ENCODE results near the gene C2orf69. TPM values are rescaled to one million over a fixed set of nuclear protein-coding genes. Genes with fewer than 3 reads are reported as not detected.

The C2orf69 gene
- total RNA-seq, 4 donors from 2014 or later: 10.9 to 15.5 (median 11.7) TPM

DNA sequence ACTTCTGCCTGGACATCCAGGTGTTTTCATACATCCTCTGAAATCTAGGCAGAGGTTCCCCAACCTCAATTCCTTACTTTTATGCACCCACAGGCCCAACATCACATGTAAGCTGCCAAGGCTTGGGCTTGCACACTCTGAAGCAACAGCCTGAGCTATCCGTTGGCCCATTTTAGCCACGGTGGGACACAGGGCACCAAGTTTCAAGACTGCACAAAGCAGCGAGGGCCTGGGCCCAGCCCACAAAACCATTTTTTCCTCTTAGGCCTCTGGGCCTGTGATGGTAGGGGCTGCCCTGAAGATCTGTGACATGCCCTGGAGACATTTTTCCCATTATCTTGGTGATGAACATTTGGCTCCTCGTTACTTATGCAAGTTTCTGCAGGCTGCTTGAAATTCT lies 5.9 kb downstream of the C2orf69 start:
- Histone ChIP-seq H3K27me3 (no peaks in the 10 kb centered on the region), H3K9me3 (no peaks in the 10 kb centered on the region), H3K36me3 (peaks cover 24% of the 10 kb centered on the region), H3K4me3 (no peak overlapping the region), H3K27ac (no peak overlapping the region), H3K4me1 (peaks cover 17% of the 10 kb centered on the region)
- TF ChIP-seq, protein P1, sequence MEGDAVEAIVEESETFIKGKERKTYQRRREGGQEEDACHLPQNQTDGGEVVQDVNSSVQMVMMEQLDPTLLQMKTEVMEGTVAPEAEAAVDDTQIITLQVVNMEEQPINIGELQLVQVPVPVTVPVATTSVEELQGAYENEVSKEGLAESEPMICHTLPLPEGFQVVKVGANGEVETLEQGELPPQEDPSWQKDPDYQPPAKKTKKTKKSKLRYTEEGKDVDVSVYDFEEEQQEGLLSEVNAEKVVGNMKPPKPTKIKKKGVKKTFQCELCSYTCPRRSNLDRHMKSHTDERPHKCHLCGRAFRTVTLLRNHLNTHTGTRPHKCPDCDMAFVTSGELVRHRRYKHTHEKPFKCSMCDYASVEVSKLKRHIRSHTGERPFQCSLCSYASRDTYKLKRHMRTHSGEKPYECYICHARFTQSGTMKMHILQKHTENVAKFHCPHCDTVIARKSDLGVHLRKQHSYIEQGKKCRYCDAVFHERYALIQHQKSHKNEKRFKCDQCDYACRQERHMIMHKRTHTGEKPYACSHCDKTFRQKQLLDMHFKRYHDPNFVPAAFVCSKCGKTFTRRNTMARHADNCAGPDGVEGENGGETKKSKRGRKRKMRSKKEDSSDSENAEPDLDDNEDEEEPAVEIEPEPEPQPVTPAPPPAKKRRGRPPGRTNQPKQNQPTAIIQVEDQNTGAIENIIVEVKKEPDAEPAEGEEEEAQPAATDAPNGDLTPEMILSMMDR (IDR thresholded peaks at IDR 0.05): no peak
- TF ChIP-seq EP300 (IDR thresholded peaks at IDR 0.05) (no peak), POLR2AphosphoS5 (IDR thresholded peaks at IDR 0.05) (no peak), POLR2A (IDR thresholded peaks at IDR 0.05) (no peak)
- no peak for DNase-seq (ENCODE audit: low spot score in 2 of 2)
- 96% methylated on average over 4 of the region's 4 CpGs for WGBS

DNA sequence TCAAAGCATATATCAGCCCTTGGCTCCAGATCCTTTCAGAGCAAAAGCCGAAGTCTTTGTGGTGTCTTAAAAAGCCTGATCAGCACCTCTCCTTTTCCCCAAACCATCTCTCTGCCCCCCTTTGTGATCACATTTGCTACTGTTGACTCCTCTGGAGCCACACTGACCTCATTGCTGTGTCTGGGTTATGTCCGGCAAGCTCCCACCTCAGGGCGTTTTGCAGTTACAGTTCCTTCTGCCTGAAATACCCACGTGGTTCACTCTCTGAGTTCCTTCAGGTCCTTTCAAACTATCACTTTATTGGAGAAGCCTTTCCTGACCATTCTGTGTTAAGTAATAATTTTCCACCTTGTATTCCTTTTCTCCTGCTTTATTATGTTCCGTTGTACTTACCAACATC lies 11.8 kb downstream of the C2orf69 start:
- no peak for DNase-seq (ENCODE audit: low spot score in 2 of 2)
- no peaks in the 10 kb centered on the region for H3K27me3 ChIP-seq
- no peak overlapping the region for H3K4me3 ChIP-seq
- peaks cover 3% of the 10 kb centered on the region for H3K4me1 ChIP-seq
- H3K27ac ChIP-seq: no peak overlapping the region
- TF ChIP-seq, protein P1 (IDR thresholded peaks at IDR 0.05): no peak
- TF ChIP-seq POLR2AphosphoS5 (IDR thresholded peaks at IDR 0.05): no peak
- peaks cover 25% of the 10 kb centered on the region for H3K36me3 ChIP-seq
- H3K9me3 ChIP-seq: no peaks in the 10 kb centered on the region
- 72% methylated on average over 5 of the region's 5 CpGs for WGBS

DNA sequence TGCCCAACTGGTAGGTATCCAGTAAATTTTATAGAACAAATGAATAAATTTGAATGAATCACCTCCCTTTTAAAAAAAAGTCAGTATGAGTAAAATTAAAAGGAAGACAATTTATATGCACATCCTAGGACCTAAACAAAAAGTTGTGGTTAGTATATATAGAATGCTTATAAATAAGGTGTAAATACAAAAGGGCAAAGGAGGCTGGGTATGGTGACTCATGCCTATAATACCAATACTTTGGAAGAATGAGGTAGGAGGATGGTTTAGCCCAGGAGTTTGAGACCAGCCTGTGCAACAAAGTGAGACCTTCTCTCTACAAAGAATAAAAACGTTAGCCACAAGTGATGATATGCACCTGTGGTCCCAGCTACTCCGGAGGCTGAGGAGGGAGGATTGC lies 12.8 kb downstream of the C2orf69 start:
- Histone ChIP-seq H3K36me3 (peaks cover 16% of the 10 kb centered on the region), H3K4me3 (no peak overlapping the region), H3K9me3 (no peaks in the 10 kb centered on the region), H3K27me3 (no peaks in the 10 kb centered on the region), H3K27ac (no peak overlapping the region), H3K4me1 (peaks cover 3% of the 10 kb centered on the region)
- TF ChIP-seq EP300 (IDR thresholded peaks at IDR 0.05) (no peak), POLR2A (IDR thresholded peaks at IDR 0.05) (no peak), POLR2AphosphoS5 (IDR thresholded peaks at IDR 0.05) (no peak)
- TF ChIP-seq, protein P1 (IDR thresholded peaks at IDR 0.05): no peak
- DNase-seq (ENCODE audit: low spot score in 2 of 2): no peak
- 81% methylated on average over 2 of the region's 2 CpGs for WGBS

DNA sequence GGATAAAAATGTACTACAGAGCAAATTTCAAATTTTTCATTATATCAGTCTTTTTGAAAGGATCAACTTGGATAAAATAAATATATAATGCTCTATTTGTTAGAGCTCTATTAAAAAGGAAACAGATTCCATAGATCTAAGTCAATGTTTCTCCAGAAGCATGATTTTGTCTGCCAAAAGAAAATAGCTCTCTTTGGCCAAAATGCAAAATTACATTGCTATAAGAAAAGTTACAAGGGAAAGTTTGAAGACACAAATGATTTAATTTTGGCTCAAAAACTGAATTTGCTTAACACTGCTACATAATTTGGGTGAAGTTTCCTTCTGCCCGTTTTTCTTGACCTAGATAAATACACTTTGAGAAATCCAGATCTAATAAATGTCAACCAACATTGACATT lies 15.7 kb downstream of the C2orf69 start:
- 27% methylated on average over 1 of the region's 1 CpG for WGBS
- Histone ChIP-seq H3K27me3 (no peaks in the 10 kb centered on the region), H3K36me3 (peaks cover 33% of the 10 kb centered on the region), H3K4me3 (no peak overlapping the region), H3K27ac (no peak overlapping the region), H3K9me3 (no peaks in the 10 kb centered on the region), H3K4me1 (peaks cover 3% of the 10 kb centered on the region)
- no peak for TF ChIP-seq POLR2AphosphoS5 (IDR thresholded peaks at IDR 0.05)
- TF ChIP-seq, protein P1 (IDR thresholded peaks at IDR 0.05): no peak
- no peak for TF ChIP-seq POLR2A (IDR thresholded peaks at IDR 0.05)
- TF ChIP-seq EP300 (IDR thresholded peaks at IDR 0.05): no peak
- no peak for DNase-seq (ENCODE audit: low spot score in 2 of 2)

DNA sequence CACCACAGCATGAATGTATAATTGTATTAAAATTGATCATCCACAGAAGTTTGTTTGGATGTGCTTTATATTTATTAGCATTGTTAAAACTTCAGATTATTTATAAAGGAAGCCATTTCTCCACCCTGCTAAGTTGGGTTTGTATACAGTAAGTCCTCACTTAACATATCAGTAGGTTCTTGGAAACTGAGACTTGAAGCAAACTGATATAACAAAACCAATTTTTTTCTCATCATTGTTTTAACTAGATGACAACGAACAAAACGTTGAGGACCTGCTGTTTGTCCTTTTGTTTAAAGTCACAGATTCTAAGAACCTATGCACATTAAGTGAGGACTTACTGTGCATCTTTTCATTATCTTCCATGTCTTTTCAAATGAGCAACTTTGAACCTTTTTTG lies 17.1 kb downstream of the C2orf69 start:
- Histone ChIP-seq H3K27ac (no peak overlapping the region), H3K27me3 (no peaks in the 10 kb centered on the region), H3K4me1 (no peaks in the 10 kb centered on the region), H3K4me3 (no peak overlapping the region), H3K36me3 (peaks cover 41% of the 10 kb centered on the region), H3K9me3 (no peaks in the 10 kb centered on the region)
- no peak for DNase-seq (ENCODE audit: low spot score in 2 of 2)
- TF ChIP-seq POLR2A (IDR thresholded peaks at IDR 0.05) (no peak), POLR2AphosphoS5 (IDR thresholded peaks at IDR 0.05) (no peak), EP300 (IDR thresholded peaks at IDR 0.05) (no peak)
- TF ChIP-seq, protein P1 (IDR thresholded peaks at IDR 0.05): no peak
- WGBS: 38% methylated on average over 2 of the region's 2 CpGs

Data from suprapubic skin (tissue), 4 donors.